ENCODE results near the gene FRMD3.

Gene FRMD3

DNA sequence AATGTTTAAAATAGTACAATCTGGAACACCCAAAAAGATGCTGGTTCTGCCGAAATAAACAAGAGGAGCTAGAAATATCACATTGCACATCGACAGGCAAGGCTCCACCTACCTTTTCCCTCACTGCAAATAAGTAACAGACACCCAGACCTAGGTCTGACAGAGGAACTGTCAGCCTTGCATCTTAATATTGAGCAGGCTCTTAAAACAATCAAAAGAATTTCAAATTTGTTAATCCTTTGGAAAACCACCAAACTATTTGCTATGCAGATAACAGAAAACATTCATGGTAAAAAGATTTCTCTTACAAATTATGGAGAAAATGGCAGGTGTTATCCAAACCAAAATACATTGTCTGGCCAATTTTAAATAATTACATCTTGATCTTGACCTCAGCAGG lies 71.3 kb downstream of the FRMD3 start:
- H4K12ac ChIP-seq (ENCODE audit: low read depth, low read length): no peak overlapping the region
- no peak overlapping the region for H2BK12ac ChIP-seq (ENCODE audit: low read length)
- H4K91ac ChIP-seq (ENCODE audit: low read depth, low read length): no peak overlapping the region
- no peaks in the 10 kb centered on the region for H3K27me3 ChIP-seq (ENCODE audit: insufficient read depth, low read length)
- H2BK120ac ChIP-seq (ENCODE audit: insufficient read depth, low read length, poor library complexity): no peak overlapping the region
- H3K23ac ChIP-seq (ENCODE audit: low read length): no peak overlapping the region
- H3K14ac ChIP-seq (ENCODE audit: low read length): no peak overlapping the region
- no peak overlapping the region for H3K27ac ChIP-seq (ENCODE audit: low read depth, low read length)
- no peak overlapping the region for H4K8ac ChIP-seq (ENCODE audit: low read depth, low read length)
- H2AFZ ChIP-seq (ENCODE audit: insufficient read depth, low read length, poor library complexity): no peak overlapping the region
- no peak overlapping the region for H3K4me2 ChIP-seq (ENCODE audit: low read length)
- H3K36me3 ChIP-seq (ENCODE audit: control insufficient read depth in 1 of 2, insufficient read depth in 2 of 2, low read length in 2 of 2): no peaks in the 10 kb centered on the region
- no peaks in the 10 kb centered on the region for H3K4me1 ChIP-seq (ENCODE audit: control insufficient read depth in 1 of 2, insufficient read depth in 2 of 2, low read length in 2 of 2)
- WGBS (ENCODE audit: extremely low coverage, insufficient coverage, insufficient read length): no CpG with 5 or more reads among the region's 2 CpGs
- no peaks in the 10 kb centered on the region for H3K9me3 ChIP-seq (ENCODE audit: insufficient read depth, low read depth, low read length)
- no peak overlapping the region for H3K18ac ChIP-seq (ENCODE audit: low read length)
- peak in 1 of 2 donors; percentile 29 for DNase-seq
- H2BK5ac ChIP-seq (ENCODE audit: low read depth, low read length, poor library complexity): no peak overlapping the region
- H3K79me2 ChIP-seq (ENCODE audit: control insufficient read depth, insufficient read depth, low read length, poor library complexity): no peaks in the 10 kb centered on the region
- no peak overlapping the region for H2AK5ac ChIP-seq (ENCODE audit: low read length)
- no peak overlapping the region for H3K4me3 ChIP-seq (ENCODE audit: low read depth, low read length)
- H3K4ac ChIP-seq (ENCODE audit: low read depth, low read length): no peak overlapping the region
- no peaks in the 10 kb centered on the region for H3K79me1 ChIP-seq (ENCODE audit: low read length)
- H3K9ac ChIP-seq (ENCODE audit: low read length): no peak overlapping the region

DNA sequence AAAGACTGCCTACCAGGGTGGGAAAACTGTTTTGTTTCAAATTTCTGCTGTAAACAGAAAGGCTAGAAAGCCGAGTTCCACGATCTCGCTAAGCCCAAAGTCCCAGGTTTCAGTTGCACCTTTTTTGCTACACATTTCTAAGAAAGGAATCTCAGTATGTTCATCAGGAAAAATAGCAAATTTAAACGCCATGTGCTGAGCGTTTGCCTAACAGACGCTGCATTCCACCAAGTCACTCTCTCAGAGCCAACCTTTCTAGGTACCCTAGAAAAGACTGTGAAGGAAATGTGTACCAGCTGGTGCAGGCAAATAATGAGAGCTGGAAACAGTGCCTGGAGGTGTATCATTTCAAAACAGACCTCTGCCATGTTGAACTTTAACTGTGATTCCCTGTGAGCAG lies 71.8 kb downstream of the FRMD3 start:
- Histone ChIP-seq H2BK120ac (ENCODE audit: insufficient read depth, low read length, poor library complexity) (no peak overlapping the region), H4K12ac (ENCODE audit: low read depth, low read length) (no peak overlapping the region), H3K18ac (ENCODE audit: low read length) (no peak overlapping the region), H3K27me3 (ENCODE audit: insufficient read depth, low read length) (no peaks in the 10 kb centered on the region), H3K4ac (ENCODE audit: low read depth, low read length) (no peak overlapping the region), H3K79me2 (ENCODE audit: control insufficient read depth, insufficient read depth, low read length, poor library complexity) (no peaks in the 10 kb centered on the region), H4K8ac (ENCODE audit: low read depth, low read length) (no peak overlapping the region), H3K23ac (ENCODE audit: low read length) (no peak overlapping the region), H3K36me3 (ENCODE audit: control insufficient read depth in 1 of 2, insufficient read depth in 2 of 2, low read length in 2 of 2) (no peaks in the 10 kb centered on the region), H2AFZ (ENCODE audit: insufficient read depth, low read length, poor library complexity) (no peak overlapping the region), H3K27ac (ENCODE audit: low read depth, low read length) (no peak overlapping the region), H3K4me1 (ENCODE audit: control insufficient read depth in 1 of 2, insufficient read depth in 2 of 2, low read length in 2 of 2) (no peaks in the 10 kb centered on the region), H4K91ac (ENCODE audit: low read depth, low read length) (no peak overlapping the region), H3K14ac (ENCODE audit: low read length) (no peak overlapping the region), H2BK12ac (ENCODE audit: low read length) (no peak overlapping the region), H3K9ac (ENCODE audit: low read length) (no peak overlapping the region), H3K4me2 (ENCODE audit: low read length) (no peak overlapping the region), H3K9me3 (ENCODE audit: insufficient read depth, low read depth, low read length) (no peaks in the 10 kb centered on the region), H3K79me1 (ENCODE audit: low read length) (no peaks in the 10 kb centered on the region), H2BK5ac (ENCODE audit: low read depth, low read length, poor library complexity) (no peak overlapping the region), H2AK5ac (ENCODE audit: low read length) (no peak overlapping the region), H3K4me3 (ENCODE audit: low read depth, low read length) (no peak overlapping the region)
- no peak for DNase-seq
- WGBS (ENCODE audit: extremely low coverage, insufficient coverage, insufficient read length): no CpG with 5 or more reads among the region's 6 CpGs

DNA sequence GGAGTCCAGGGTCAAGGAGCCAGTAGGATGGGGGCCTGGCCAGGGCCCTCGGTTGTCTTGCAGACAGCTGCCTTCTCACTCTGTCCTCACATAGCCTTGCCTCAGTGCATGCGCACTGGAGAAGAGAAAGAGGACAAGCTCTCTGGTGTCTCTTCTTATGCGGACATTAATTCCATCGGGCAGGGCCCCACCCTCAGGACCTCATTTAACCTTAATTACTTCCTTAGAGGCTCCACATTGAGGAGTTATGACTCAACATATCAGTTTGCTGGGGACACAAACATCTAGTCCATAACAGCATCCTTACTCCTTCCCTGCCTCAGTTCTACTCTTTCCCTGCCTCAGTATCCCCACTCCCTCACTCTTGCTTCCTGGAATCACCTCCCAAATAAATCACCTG lies 78.4 kb downstream of the FRMD3 start:
- H3K4me2 ChIP-seq (ENCODE audit: low read length): no peak overlapping the region
- H3K14ac ChIP-seq (ENCODE audit: low read length): no peak overlapping the region
- DNase-seq: no peak
- no peak overlapping the region for H2BK5ac ChIP-seq (ENCODE audit: low read depth, low read length, poor library complexity)
- no peak overlapping the region for H4K8ac ChIP-seq (ENCODE audit: low read depth, low read length)
- no CpG with 5 or more reads among the region's 4 CpGs for WGBS (ENCODE audit: extremely low coverage, insufficient coverage, insufficient read length)
- no peak overlapping the region for H3K23ac ChIP-seq (ENCODE audit: low read length)
- H4K91ac ChIP-seq (ENCODE audit: low read depth, low read length): no peak overlapping the region
- H2BK120ac ChIP-seq (ENCODE audit: insufficient read depth, low read length, poor library complexity): no peak overlapping the region
- no peak overlapping the region for H2BK12ac ChIP-seq (ENCODE audit: low read length)
- H3K36me3 ChIP-seq (ENCODE audit: control insufficient read depth in 1 of 2, insufficient read depth in 2 of 2, low read length in 2 of 2): no peaks in the 10 kb centered on the region
- H3K4me3 ChIP-seq (ENCODE audit: low read depth, low read length): no peak overlapping the region
- no peak overlapping the region for H2AK5ac ChIP-seq (ENCODE audit: low read length)
- H3K9ac ChIP-seq (ENCODE audit: low read length): no peak overlapping the region
- H3K79me1 ChIP-seq (ENCODE audit: low read length): no peaks in the 10 kb centered on the region
- no peak overlapping the region for H2AFZ ChIP-seq (ENCODE audit: insufficient read depth, low read length, poor library complexity)
- H3K18ac ChIP-seq (ENCODE audit: low read length): no peak overlapping the region
- H3K4me1 ChIP-seq (ENCODE audit: control insufficient read depth in 1 of 2, insufficient read depth in 2 of 2, low read length in 2 of 2): no peaks in the 10 kb centered on the region
- H3K79me2 ChIP-seq (ENCODE audit: control insufficient read depth, insufficient read depth, low read length, poor library complexity): no peaks in the 10 kb centered on the region
- no peak overlapping the region for H3K4ac ChIP-seq (ENCODE audit: low read depth, low read length)
- no peak overlapping the region for H3K27ac ChIP-seq (ENCODE audit: low read depth, low read length)
- no peak overlapping the region for H4K12ac ChIP-seq (ENCODE audit: low read depth, low read length)
- no peaks in the 10 kb centered on the region for H3K27me3 ChIP-seq (ENCODE audit: insufficient read depth, low read length)
- H3K9me3 ChIP-seq (ENCODE audit: insufficient read depth, low read depth, low read length): no peaks in the 10 kb centered on the region

DNA sequence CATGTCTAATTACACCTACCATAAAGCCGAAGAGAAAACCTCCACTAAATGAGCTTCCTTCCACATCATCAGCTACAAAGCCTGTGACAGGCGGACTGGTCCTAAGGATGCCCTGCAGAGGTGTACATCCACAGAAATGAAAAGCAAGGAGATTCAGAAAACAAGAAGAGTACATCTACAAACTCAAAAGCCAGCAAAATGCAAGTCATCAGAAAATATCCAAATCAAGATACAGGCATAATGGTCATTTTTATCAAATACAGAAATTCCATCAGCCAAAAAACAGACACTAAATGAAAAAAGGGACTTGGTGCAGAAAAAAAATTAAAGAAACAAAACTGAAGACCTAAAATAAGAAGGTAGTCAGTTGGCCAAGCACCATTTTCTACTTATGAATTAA lies 79.7 kb downstream of the FRMD3 start:
- Histone ChIP-seq H2BK120ac (ENCODE audit: insufficient read depth, low read length, poor library complexity) (no peak overlapping the region), H4K12ac (ENCODE audit: low read depth, low read length) (no peak overlapping the region), H3K4ac (ENCODE audit: low read depth, low read length) (no peak overlapping the region), H2AFZ (ENCODE audit: insufficient read depth, low read length, poor library complexity) (no peak overlapping the region), H2BK5ac (ENCODE audit: low read depth, low read length, poor library complexity) (no peak overlapping the region), H2AK5ac (ENCODE audit: low read length) (no peak overlapping the region), H4K91ac (ENCODE audit: low read depth, low read length) (no peak overlapping the region), H3K79me2 (ENCODE audit: control insufficient read depth, insufficient read depth, low read length, poor library complexity) (no peaks in the 10 kb centered on the region), H3K27me3 (ENCODE audit: insufficient read depth, low read length) (no peaks in the 10 kb centered on the region), H3K23ac (ENCODE audit: low read length) (no peak overlapping the region), H4K8ac (ENCODE audit: low read depth, low read length) (no peak overlapping the region), H3K79me1 (ENCODE audit: low read length) (no peaks in the 10 kb centered on the region), H3K18ac (ENCODE audit: low read length) (no peak overlapping the region), H3K4me1 (ENCODE audit: control insufficient read depth in 1 of 2, insufficient read depth in 2 of 2, low read length in 2 of 2) (no peaks in the 10 kb centered on the region), H3K36me3 (ENCODE audit: control insufficient read depth in 1 of 2, insufficient read depth in 2 of 2, low read length in 2 of 2) (no peaks in the 10 kb centered on the region), H2BK12ac (ENCODE audit: low read length) (no peak overlapping the region), H3K9me3 (ENCODE audit: insufficient read depth, low read depth, low read length) (no peaks in the 10 kb centered on the region), H3K14ac (ENCODE audit: low read length) (no peak overlapping the region), H3K4me2 (ENCODE audit: low read length) (no peak overlapping the region), H3K9ac (ENCODE audit: low read length) (no peak overlapping the region), H3K27ac (ENCODE audit: low read depth, low read length) (no peak overlapping the region), H3K4me3 (ENCODE audit: low read depth, low read length) (no peak overlapping the region)
- WGBS (ENCODE audit: extremely low coverage, insufficient coverage, insufficient read length): no CpG with 5 or more reads among the region's 2 CpGs
- DNase-seq: no peak
